ENCODE measurements around the gene SETD6.

GRCh38 chr16:58492735-58493134 is 22.6 kb upstream of the SETD6 start:
- TF ChIP-seq CTCF (IDR thresholded peaks at IDR 0.05) (no peak), POLR2A (IDR thresholded peaks at IDR 0.05) (no peak)

Measured in thyroid gland (tissue), 4 donors.